Jurkat, Clone E6-1 (cell line): Measurements from ENCODE around the gene KRTAP29-1.
"Not testable (repeated sequence)": the region's sequence is repeated elsewhere in the genome, so short reads cannot be mapped to it uniquely, and the experiment has no call there.

Experiments
- DNase-seq: peaks from one replicate; pipeline ENCODE4 v3.0.0-alpha.2; 2011; ENCODE audit warnings: low read depth, low spot score
- H3K4me3 ChIP-seq: 2 replicates; pipeline ENCODE4 v1.5.1; 2011; ENCODE audit warnings: mild to moderate bottlenecking, low read length, control low read depth, moderate library complexity

The KRTAP29-1 gene

GRCh38 chr17:41307647-41308046, 5.0 kb upstream of the KRTAP29-1 start:
- DNase-seq: no peak
- no peak overlapping the region for H3K4me3 ChIP-seq

GRCh38 chr17:41304091-41304490, 1.4 kb upstream of the KRTAP29-1 start:
- no peak for DNase-seq
- H3K4me3 ChIP-seq: no peak overlapping the region

GRCh38 chr17:41302981-41303380, 330 bp upstream of the KRTAP29-1 start:
- DNase-seq: no peak
- H3K4me3 ChIP-seq: no peak overlapping the region

DNA sequence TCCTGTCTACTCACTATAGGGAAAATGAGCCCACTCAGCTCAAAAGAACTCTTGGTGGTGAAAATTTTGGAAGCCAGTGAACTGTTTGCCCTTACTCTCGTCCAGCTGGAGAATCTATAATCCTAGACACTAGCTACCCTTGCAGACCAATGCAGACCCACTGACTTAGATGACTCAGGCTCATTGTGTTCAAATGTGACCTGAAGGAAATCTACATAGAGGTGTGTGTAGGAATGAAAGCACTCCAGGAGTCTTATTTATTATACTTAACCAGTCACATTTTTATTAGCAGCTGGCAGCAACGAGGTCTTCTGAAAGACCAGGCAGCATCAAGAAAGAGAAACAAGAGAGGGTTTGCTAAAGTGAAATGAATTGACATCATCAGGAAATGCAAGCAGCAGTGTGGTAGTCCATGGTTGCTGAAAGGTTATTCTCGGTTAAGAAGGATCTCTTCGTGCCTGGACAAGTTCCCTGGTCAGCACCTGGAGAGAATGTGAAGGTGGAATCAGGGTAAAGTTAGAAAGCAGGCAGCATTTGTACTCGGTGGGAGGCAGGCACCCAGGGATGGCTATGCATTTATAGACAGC, 1.4 kb downstream of the KRTAP29-1 start:
- H3K4me3 ChIP-seq: no peak overlapping the region
- no peak for DNase-seq

GRCh38 chr17:41298458-41299135, 4.1 kb downstream of the KRTAP29-1 start:
- no peak for DNase-seq
- H3K4me3 ChIP-seq: no peak overlapping the region

DNA sequence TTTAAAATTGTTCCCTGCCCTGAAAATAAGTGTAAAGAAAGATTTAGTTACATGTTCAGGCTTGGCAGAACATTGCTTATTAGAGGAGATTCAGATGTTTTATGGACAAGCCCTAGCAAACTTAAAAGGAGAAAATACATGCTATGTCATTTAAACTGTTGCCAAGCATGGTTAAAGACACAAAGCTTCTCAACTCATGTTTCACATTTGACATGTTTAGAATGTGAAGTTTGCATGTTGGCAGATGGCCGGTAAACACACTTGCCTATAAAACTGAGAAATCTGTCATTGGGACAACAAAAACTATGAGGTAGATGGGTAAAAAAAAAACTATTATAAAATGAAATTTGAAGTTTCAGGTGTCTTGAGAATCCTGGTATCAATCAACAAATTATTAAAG, 5.8 kb downstream of the KRTAP29-1 start:
- H3K4me3 ChIP-seq: no peak overlapping the region
- DNase-seq: no peak

GRCh38 chr17:41294016-41294415, 8.6 kb downstream of the KRTAP29-1 start:
- no peak overlapping the region for H3K4me3 ChIP-seq
- DNase-seq: no peak

- DNase-seq: no peak
- H3K4me3 ChIP-seq: no peak overlapping the region
Measured at GRCh38 chr17:41287050-41287449, 15.6 kb downstream of the KRTAP29-1 start.

- no peak for DNase-seq
Measured at GRCh38 chr17:41284546-41284945, 18.1 kb downstream of the KRTAP29-1 start.

DNA sequence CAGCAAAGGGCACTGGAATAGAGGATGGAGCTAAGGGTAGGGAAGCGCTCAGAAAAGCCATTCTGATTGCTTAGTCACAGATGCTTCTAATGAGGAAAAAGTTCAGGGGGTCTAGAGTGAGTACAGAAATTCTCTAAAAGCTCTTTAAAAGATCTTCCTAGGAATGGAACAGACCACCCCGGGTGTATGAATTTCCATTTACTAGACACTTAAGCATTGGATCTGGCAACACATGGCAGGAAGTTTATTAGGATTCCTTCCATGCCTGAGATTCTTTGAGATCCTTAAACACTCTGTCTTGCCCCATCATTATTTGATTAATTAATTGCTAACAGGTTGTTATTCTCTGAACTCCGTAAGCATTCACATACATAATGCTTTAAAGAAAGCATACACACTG, 18.6 kb downstream of the KRTAP29-1 start:
- H3K4me3 ChIP-seq: no peak overlapping the region
- no peak for DNase-seq

More at GRCh38 chr17:41284546-41284945, 18.1 kb downstream of the KRTAP29-1 start:
- no peak overlapping the region for H3K4me3 ChIP-seq

- no peak overlapping the region for H3K4me3 ChIP-seq
- DNase-seq: no peak
Measured at GRCh38 chr17:41278176-41278955, 24.3 kb downstream of the KRTAP29-1 start.

- not testable (repeated sequence) for DNase-seq, H3K4me3 ChIP-seq
Measured at GRCh38 chr17:41275648-41276190, 26.9 kb downstream of the KRTAP29-1 start, which contains the start of gene KRTAP9-7. KRTAP9-7 (plus strand) TSS chr17:41275698; CDS start chr17:41275698, 0 bp downstream.

DNA sequence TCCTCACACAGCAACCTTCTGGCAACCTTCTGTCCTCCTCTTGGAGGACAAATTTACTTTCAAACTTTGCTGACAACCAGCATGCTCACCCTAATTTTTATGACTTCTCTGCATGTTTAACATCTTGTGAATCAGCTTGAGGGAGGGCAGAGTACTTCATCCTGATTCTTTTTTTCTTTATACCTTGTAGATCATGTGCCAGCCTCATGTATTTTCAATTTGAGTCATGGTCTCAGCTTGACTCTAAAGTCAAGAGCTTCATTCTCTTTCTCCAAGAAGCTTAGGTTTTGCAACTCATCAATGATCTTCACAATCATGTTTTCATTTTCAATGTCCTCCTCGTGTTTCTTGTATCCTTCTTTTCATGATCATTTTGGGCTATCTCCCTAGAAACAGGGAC, 30.8 kb downstream of the KRTAP29-1 start:
- no peak for DNase-seq
- no peak overlapping the region for H3K4me3 ChIP-seq

- DNase-seq, H3K4me3 ChIP-seq: not testable (repeated sequence)
Measured at GRCh38 chr17:41271323-41271722, 31.3 kb downstream of the KRTAP29-1 start.

DNA sequence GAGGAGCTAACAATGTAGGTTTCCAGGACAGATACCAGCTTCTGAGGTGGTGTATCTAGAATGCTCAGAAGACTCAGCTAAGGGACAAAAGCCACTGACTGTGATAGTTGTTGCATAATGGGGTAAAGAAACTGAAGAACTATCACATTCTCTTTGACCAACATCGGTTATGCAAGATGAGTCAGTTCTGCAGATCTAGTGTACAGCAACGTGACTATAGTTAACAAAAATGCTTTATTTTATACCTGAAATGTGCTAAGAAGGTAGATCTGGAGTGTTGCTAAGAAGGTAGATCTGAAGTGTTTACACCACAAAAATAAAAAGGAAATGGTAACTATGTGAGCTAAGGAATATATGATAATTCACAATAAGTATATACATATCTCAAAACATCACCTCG, 34.9 kb downstream of the KRTAP29-1 start:
- no peak for DNase-seq
- H3K4me3 ChIP-seq: no peak overlapping the region

- DNase-seq: no peak
- no peak within 1 kb of the TSS for H3K4me3 ChIP-seq
Measured at GRCh38 chr17:41265078-41265477, 37.6 kb downstream of the KRTAP29-1 start, which contains the start of gene KRTAP9-6. KRTAP9-6 (plus strand) TSS chr17:41265378; CDS start chr17:41265378, 0 bp downstream.

DNA sequence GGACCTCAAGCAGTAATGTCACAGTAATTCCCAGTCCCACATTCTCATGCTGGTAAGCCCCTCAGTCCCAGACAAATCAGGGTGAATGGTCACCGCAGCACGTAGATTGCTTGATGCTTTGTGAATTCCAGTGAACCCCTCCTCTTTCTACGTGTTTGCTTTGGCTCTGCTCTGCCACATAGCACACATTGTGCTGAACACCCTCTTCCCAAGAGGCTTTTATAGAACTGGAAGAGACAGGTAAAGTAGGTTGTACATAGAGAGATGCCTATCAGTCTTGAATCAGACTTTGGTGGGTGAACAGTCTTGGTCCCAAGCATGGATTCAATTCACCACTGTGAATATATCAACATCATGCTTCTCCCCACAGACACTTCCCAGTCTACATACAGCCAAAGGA, 38.1 kb downstream of the KRTAP29-1 start:
- no peak for DNase-seq
- H3K4me3 ChIP-seq: no peak overlapping the region

- no peak overlapping the region for H3K4me3 ChIP-seq
- DNase-seq: no peak
Measured at GRCh38 chr17:41263212-41263611, 39.4 kb downstream of the KRTAP29-1 start.

GRCh38 chr17:41258406-41258805, 44.2 kb downstream of the KRTAP29-1 start:
- DNase-seq: no peak

DNA sequence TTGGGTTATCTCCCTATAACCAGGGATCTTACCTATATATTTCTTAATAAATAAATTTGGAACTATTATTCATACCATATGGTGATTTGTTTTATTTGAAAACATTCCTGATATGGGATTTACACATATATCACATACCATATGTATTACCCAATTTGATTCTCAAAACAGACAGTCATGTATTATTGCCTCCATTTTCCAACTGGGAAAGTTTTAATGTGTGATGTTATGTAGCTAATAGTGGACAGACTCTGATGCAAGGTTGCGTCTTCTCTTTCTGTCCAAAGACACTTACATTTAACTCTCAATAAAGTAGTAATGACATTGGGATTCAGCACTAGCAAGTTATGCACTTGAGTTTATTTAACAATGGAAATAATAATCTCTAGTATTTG, 46.4 kb downstream of the KRTAP29-1 start:
- H3K4me3 ChIP-seq: no peak overlapping the region
- DNase-seq: no peak

More at GRCh38 chr17:41258406-41258805, 44.2 kb downstream of the KRTAP29-1 start:
- H3K4me3 ChIP-seq: no peak overlapping the region
